HCT116 (cell line): ENCODE results near the gene LLGL2. TPM values are rescaled to one million over a fixed set of nuclear protein-coding genes. Genes with fewer than 3 reads are reported as not detected.

ENCODE experiments used
- ATAC-seq: fragments of 200-7000 bp; cut with Tn5 transposase; 2 replicates; pipeline ENCODE4 v1.9.1; 2020; ENCODE audit warnings: mild to moderate bottlenecking, moderate library complexity
- BruUV-seq: library from RNA; stranded (reverse); fragments of 400-500 nt; replicated peaks from 2 replicates; lab custom pipeline; 2021; lab: Mats Ljungman, UMichigan
- CTCF ChIA-PET: fragments of 300-600 bp; sonication (Branson Sonifier 250); formaldehyde crosslinking; loops from one replicate; lab custom pipeline; 2021; ENCODE audit warnings: antibody characterized with exemption; lab: Charles Lee
- POLR2A ChIA-PET: fragments of 300-600, 350-600 bp; sonication (Branson Sonifier 250); formaldehyde crosslinking; loops from one replicate; lab custom pipeline; 2021; ENCODE audit warnings: antibody characterized with exemption; lab: Charles Lee
- RAD21 ChIA-PET, 2 experiments: fragments of 300-600 bp; sonication (Branson Sonifier 250); formaldehyde crosslinking; loops; one replicate each; lab custom pipeline; 2023; ENCODE audit warnings: low total read pairs in 2 of 2; ENCODE audit not compliant: uncharacterized antibody in 2 of 2, unreplicated experiment in 2 of 2, low non-redundant PET in 1 of 2; lab: Charles Lee
- DNase-seq: peaks from one replicate; pipeline ENCODE4 v3.0.0-alpha.2; 2010; ENCODE audit warnings: low read depth, low spot score
- H2AFZ ChIP-seq: fragments of 200-600 bp; shearing (Covaris generic), sonication (generic); 2 replicates; pipeline ENCODE4 v1.6.1; 2017; ENCODE audit warnings: low read depth, mixed run types, mixed read lengths, antibody characterized with exemption, low read length; ENCODE audit not compliant: poor library complexity, severe bottlenecking
- H3K27ac ChIP-seq: 2 replicates; pipeline ENCODE4 v1.5.1; 2012; ENCODE audit warnings: low read depth, low read length
- H3K27me3 ChIP-seq: fragments of 200-600 bp; sonication (generic); 2 replicates; pipeline ENCODE4 v1.6.1; 2016; ENCODE audit warnings: mixed run types, low read length, mixed read lengths; ENCODE audit not compliant: insufficient read depth
- H3K36me3 ChIP-seq, 2 experiments: fragments of 200-500 bp in 1 of 2; fragments of 200-600 bp in 1 of 2; sonication (Bioruptor generic) in 1 of 2; sonication (generic) in 1 of 2; 2 replicates each; pipeline versions ENCODE4 v1.5.1 to v1.6.1; 2014 to 2016; ENCODE audit warnings: low read length in 2 of 2, inconsistent platforms in 1 of 2, mixed read lengths in 1 of 2, mixed run types in 1 of 2; ENCODE audit not compliant: insufficient read depth in 2 of 2, control insufficient read depth in 1 of 2
- H3K4me1 ChIP-seq, 2 experiments: fragments of 200-600 bp in 1 of 2; sonication (generic) in 1 of 2; 2 replicates each; pipeline versions ENCODE4 v1.5.1 to v1.6.1; 2012 to 2017; ENCODE audit warnings: low read length in 2 of 2, inconsistent platforms in 1 of 2, mild to moderate bottlenecking in 1 of 2, mixed read lengths in 1 of 2, mixed run types in 1 of 2, moderate library complexity in 1 of 2; ENCODE audit not compliant: insufficient read depth in 2 of 2, control insufficient read depth in 1 of 2
- H3K4me2 ChIP-seq: fragments of 200-600 bp; sonication (generic); 2 replicates; pipeline ENCODE4 v1.6.1; 2017; ENCODE audit warnings: mixed run types, low read length, mixed read lengths
- H3K4me3 ChIP-seq, 2 experiments: fragments of 200-600 bp in 1 of 2; sonication (generic) in 1 of 2; replicated peaks in 1 of 2; 2 replicates each; pipeline ENCODE4 v1.5.1; 2011 to 2016; ENCODE audit warnings: low read length in 2 of 2, control low read depth in 1 of 2, low read depth in 1 of 2, mild to moderate bottlenecking in 1 of 2, mixed read lengths in 1 of 2, mixed run types in 1 of 2
- H3K79me2 ChIP-seq: fragments of 200-600 bp; sonication (generic); 2 replicates; pipeline ENCODE4 v1.6.1; 2017; ENCODE audit warnings: mild to moderate bottlenecking, mixed run types, low read length, moderate library complexity, mixed read lengths; ENCODE audit not compliant: insufficient read depth
- H3K9ac ChIP-seq: fragments of 200-600 bp; sonication (generic); 2 replicates; pipeline ENCODE4 v1.6.1; 2016; ENCODE audit warnings: low read length, mixed read lengths
- H3K9me2 ChIP-seq: fragments of 200-600 bp; sonication (generic), shearing (Covaris generic); 2 replicates; pipeline ENCODE4 v1.6.1; 2017; ENCODE audit warnings: mixed run types, mild to moderate bottlenecking, moderate library complexity; ENCODE audit not compliant: insufficient read depth
- H3K9me3 ChIP-seq, 2 experiments: fragments of 200-500 bp in 1 of 2; fragments of 200-600 bp in 1 of 2; sonication (Bioruptor generic) in 1 of 2; sonication (generic) in 1 of 2; 2 replicates each; pipeline ENCODE4 v1.6.1; 2014 to 2017; ENCODE audit warnings: low read length in 2 of 2, mixed read lengths in 2 of 2, inconsistent platforms in 1 of 2, low read depth in 1 of 2, mild to moderate bottlenecking in 1 of 2, mixed run types in 1 of 2, moderate library complexity in 1 of 2; ENCODE audit not compliant: control insufficient read depth in 1 of 2, insufficient read depth in 1 of 2
- H4K20me1 ChIP-seq: fragments of 200-600 bp; sonication (generic), shearing (Covaris generic); 2 replicates; pipeline ENCODE4 v1.6.1; 2017; ENCODE audit warnings: mixed run types, mild to moderate bottlenecking, moderate library complexity; ENCODE audit not compliant: insufficient read depth
- CEBPB ChIP-seq: IDR thresholded peaks from 2 replicates; pipeline ENCODE4 v1.6.1; 2012; ENCODE audit warnings: low read depth
- EGR1 ChIP-seq: IDR thresholded peaks from 2 replicates; pipeline ENCODE4 v1.6.1; 2012; ENCODE audit warnings: low read depth
- ELF1 ChIP-seq: IDR thresholded peaks from 2 replicates; pipeline ENCODE4 v1.6.1; 2012; ENCODE audit warnings: low read depth, borderline replicate concordance
- JUND ChIP-seq: IDR thresholded peaks from 2 replicates; pipeline ENCODE4 v1.6.1; 2012
- RAD21 ChIP-seq: IDR thresholded peaks from 2 replicates; pipeline ENCODE4 v1.6.1; 2012; ENCODE audit warnings: low read depth, mild to moderate bottlenecking
- REST ChIP-seq: IDR thresholded peaks from 2 replicates; pipeline ENCODE4 v1.6.1; 2012; ENCODE audit warnings: low read depth
- SP1 ChIP-seq: IDR thresholded peaks from 2 replicates; pipeline ENCODE4 v1.6.1; 2012; ENCODE audit warnings: low read depth
- ZNF274 ChIP-seq: fragments of 200-500 bp; sonication (Bioruptor generic); IDR thresholded peaks from 2 replicates; pipeline ENCODE4 v1.6.1; 2014; ENCODE audit warnings: mild to moderate bottlenecking, low read depth, low read length, inconsistent platforms
- intact Hi-C: fragments of 100-400 bp; cut with micrococcal nuclease; formaldehyde crosslinking; loops from 2 replicates; pipeline ENCODE4 v1.10.0; 2022
- total RNA-seq: library from RNA; stranded (reverse); gene quantifications from one replicate; pipeline ENCODE4 v1.2.1, GENCODE V29; 2021; ENCODE audit not compliant: unreplicated experiment
- TF ChIP-seq, protein P1 (sequence below): IDR thresholded peaks from 2 replicates; pipeline ENCODE4 v1.6.1; 2012
- TF ChIP-seq, protein P2 (sequence below): IDR thresholded peaks from 2 replicates; pipeline ENCODE4 v1.6.1; 2011; ENCODE audit warnings: mild to moderate bottlenecking, low read length, moderate library complexity; ENCODE audit not compliant: insufficient replicate concordance; ENCODE audit errors: extremely low read depth

Gene LLGL2
- total RNA-seq, 1 experiment from 2014 or later = 209 TPM

DNA sequence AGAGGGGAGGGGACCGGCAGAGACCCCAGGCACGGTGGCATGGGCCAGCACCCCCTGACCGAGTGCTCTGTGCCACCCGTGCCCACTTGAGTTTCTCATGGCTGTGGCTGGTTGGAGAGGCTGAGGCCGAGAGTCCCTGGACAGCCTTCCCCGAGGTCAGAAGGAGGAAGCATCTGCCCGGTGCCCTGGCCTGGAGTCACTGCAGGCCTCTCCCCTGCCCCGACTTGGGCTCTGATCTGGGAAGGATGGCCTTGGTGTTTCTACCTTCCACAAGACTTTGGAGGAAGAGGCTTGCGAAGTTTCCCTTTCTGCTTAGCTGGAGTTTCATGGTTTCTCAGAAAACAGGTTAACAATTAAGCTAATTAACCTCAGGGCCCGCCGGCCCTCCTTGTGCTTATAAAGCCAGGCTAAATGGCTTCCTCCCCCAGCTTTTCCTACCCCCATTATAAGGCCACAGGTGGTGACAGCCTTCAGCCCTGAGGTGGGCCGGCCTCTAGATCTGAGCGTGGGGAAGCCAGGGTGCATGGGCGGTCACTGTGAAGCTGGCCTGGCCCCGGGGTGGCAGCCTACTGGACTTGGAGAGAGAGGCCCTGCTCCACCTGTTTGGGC, 17.3 kb downstream of the LLGL2 start:
- ATAC-seq = no peak
- CTCF ChIA-PET = interaction anchor here (1.5 kb wide), 1 partner anchor 59 kb away, joined by 4 read pairs; no protein-coding TSS in a partner anchor

More for the DNA sequence above, 17.3 kb downstream of the LLGL2 start:
- H2AFZ ChIP-seq = no peak overlapping the region
- H3K9me2 ChIP-seq = no peaks in the 10 kb centered on the region
- POLR2A ChIA-PET = interaction anchor here (1.5 kb wide), 1 partner anchor 16 kb away, joined by 5 read pairs; no protein-coding TSS in a partner anchor
- peaks cover 0 to 19% of the 10 kb centered on the region in 2 experiments; a peak in 2 of 4 replicates for H3K4me1 ChIP-seq
- peaks cover 71% of the 10 kb centered on the region for H3K79me2 ChIP-seq
- H3K4me2 ChIP-seq = no peak overlapping the region
- no peak for DNase-seq
- intact Hi-C loops = no loop called here
- H3K9me3 ChIP-seq = no peaks in the 10 kb centered on the region
- H3K36me3 ChIP-seq = no peaks in the 10 kb centered on the region; a peak in 1 of 4 replicates
- H4K20me1 ChIP-seq = no peaks in the 10 kb centered on the region
- RAD21 ChIA-PET = no interaction called here
- H3K27me3 ChIP-seq = no peaks in the 10 kb centered on the region
- H3K4me3 ChIP-seq = no peak overlapping the region
- no TSS peak for BruUV-seq
- TF ChIP-seq, protein P1, sequence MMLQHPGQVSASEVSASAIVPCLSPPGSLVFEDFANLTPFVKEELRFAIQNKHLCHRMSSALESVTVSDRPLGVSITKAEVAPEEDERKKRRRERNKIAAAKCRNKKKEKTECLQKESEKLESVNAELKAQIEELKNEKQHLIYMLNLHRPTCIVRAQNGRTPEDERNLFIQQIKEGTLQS = no peak
- TF ChIP-seq JUND (no peak), REST (no peak), ELF1 (no peak), RAD21 (no peak), EGR1 (no peak), ZNF274 (no peak), SP1 (no peak), CEBPB (no peak)
- TF ChIP-seq, protein P2, sequence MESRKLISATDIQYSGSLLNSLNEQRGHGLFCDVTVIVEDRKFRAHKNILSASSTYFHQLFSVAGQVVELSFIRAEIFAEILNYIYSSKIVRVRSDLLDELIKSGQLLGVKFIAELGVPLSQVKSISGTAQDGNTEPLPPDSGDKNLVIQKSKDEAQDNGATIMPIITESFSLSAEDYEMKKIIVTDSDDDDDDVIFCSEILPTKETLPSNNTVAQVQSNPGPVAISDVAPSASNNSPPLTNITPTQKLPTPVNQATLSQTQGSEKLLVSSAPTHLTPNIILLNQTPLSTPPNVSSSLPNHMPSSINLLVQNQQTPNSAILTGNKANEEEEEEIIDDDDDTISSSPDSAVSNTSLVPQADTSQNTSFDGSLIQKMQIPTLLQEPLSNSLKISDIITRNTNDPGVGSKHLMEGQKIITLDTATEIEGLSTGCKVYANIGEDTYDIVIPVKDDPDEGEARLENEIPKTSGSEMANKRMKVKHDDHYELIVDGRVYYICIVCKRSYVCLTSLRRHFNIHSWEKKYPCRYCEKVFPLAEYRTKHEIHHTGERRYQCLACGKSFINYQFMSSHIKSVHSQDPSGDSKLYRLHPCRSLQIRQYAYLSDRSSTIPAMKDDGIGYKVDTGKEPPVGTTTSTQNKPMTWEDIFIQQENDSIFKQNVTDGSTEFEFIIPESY = no peak
- H3K9ac ChIP-seq = no peak overlapping the region
- H3K27ac ChIP-seq = no peak overlapping the region
